ENCODE results near the gene FAM13A.

GRCh38 chr4:88933414-88934160, 123.4 kb downstream of the FAM13A start:
- no peak for TF ChIP-seq CTCF (IDR thresholded peaks at IDR 0.05)
- no peak for TF ChIP-seq POLR2A (IDR thresholded peaks at IDR 0.05)
